ENCODE measurements around the gene C19orf44. TPM values are rescaled to one million over a fixed set of nuclear protein-coding genes. Genes with fewer than 3 reads are reported as not detected.
A peak's percentile ranks its signal among the peaks of the same experiment; 100 is the strongest.
"Not testable (repeated sequence)": the region's sequence is repeated elsewhere in the genome, so short reads cannot be mapped to it uniquely, and the experiment has no call there.

C19orf44 gene
- total RNA-seq, 1 donor from 2014 or later = 3.6 TPM

DNA sequence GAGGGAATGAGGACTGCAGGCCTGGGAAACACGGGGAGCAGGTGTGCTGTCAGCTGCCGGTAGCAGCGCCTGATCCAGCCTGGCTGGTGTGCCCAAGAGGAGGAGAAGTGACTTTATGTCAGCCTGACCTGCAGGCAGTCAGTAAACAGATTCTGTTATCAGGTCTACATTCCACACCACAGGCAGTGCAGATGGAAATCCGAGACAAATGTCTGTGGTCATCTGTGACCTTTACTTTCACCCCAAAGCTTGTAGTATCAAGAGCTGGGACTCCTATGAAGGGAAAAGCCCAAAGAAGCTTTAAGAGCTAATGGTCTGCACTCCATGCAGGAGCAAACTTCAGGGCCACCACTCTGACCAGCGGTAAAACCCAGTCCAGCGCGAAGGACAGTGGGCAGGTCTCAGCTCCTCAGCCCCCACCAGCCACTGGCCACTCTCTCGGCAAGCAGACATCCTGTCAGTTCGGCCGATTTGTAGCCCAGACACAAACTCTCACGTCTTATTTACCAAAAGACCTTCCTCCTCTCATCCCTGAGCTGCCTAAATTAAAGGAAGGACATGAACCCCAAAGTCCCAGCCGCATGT is 32.1 kb upstream of the C19orf44 start:
- ATAC-seq (ENCODE audit: poor library complexity) (peak; percentile 4), DNase-seq (no peak)
- intact Hi-C loops (cut with DNase I) = no loop called here

DNA sequence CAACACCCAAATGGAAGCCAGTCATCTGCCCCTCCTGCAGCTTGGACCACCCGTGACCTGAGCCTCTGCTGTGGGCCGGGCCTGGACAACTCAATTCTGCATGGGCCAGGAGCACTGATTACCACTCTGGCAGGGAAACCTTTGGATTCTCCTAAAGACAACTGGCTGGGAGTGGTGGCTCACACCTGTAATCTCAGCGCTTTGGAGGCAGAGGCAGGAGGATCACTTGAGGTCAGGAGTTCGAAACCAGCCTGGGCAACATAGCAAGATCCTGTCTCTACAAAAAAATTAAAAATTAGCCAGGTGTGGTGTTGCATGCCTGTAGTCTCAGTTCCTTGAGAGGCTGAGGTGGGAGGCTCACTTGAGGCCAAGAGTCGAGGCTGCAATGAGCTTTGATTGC is 31.0 kb upstream of the C19orf44 start:
- no peak for DNase-seq
- ATAC-seq (ENCODE audit: poor library complexity) = no peak
- intact Hi-C loops (cut with DNase I) = no loop called here

DNA sequence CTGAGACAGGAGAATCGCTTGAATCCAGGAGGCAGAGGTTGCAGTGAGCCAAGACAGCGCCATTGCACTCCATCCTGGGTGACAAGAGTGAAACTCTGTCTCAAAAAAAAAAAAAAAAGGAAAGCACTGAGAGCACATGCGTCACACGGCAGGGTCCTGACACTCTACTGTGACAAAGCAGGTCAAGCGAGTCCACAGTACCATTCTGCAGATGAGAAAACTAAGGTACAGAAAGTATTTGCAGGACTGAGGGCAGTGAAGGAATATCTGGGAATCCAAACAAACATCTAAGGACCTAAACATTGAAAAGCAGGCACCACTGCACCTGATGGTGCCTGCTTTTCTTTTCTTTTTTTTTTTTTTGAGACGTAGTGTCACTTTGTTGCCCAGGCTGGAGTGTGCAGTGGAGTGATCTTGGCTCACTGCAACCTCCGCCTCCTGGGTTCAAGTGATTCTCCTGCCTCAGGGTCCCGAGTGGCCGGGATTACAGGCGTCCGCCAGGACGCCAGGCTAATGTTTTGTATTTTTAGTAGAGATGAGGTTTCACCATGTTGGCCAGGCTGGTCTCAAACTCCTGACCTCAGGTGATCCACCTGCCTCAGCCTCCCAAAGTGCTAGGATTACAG is 29.3 kb upstream of the C19orf44 start:
- intact Hi-C loops (cut with DNase I); ATAC-seq (ENCODE audit: poor library complexity); DNase-seq: not testable (repeated sequence)

DNA sequence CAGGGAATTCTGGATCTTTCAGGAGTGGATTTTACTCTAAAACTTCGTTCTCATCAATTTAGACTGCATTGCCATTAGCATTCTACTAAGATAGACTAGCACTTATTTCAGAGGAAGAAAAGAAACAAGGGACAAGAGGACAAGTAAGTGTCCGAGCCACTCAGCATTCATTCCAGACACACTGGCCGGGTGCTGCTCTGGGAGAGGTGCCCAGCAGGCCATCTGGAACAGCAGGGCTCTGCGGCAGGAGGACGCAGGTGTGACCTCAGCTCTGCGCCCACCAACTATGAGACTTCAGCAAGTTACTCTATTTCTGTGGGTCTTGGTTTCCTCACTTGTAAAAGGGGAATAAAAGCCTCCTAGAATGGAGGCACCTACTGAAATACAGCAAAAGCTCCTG is 28.6 kb upstream of the C19orf44 start:
- ATAC-seq (ENCODE audit: poor library complexity) (peak; percentile 32), DNase-seq (peak; percentile 67)
- intact Hi-C loops (cut with DNase I) = no loop called here

DNA sequence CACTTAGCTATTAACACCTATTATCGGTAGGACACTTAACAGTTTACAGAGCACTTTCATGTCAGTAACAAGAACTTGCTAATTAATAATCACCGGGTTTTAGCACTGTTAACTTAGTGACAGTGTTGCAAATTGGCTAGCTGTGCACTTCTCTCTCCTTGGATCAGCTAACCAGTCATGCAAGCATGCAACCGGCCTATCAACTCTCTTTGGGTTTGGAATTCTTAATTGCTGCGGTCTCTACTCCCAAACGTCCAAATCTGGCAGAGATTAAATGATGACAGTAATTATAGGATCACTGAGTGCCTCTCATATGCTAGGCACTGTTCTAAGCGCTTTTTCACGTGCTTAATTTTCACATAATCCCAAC is 25.7 kb upstream of the C19orf44 start:
- DNase-seq (no peak), ATAC-seq (ENCODE audit: poor library complexity) (no peak)
- intact Hi-C loops (cut with DNase I) = no loop called here

DNA sequence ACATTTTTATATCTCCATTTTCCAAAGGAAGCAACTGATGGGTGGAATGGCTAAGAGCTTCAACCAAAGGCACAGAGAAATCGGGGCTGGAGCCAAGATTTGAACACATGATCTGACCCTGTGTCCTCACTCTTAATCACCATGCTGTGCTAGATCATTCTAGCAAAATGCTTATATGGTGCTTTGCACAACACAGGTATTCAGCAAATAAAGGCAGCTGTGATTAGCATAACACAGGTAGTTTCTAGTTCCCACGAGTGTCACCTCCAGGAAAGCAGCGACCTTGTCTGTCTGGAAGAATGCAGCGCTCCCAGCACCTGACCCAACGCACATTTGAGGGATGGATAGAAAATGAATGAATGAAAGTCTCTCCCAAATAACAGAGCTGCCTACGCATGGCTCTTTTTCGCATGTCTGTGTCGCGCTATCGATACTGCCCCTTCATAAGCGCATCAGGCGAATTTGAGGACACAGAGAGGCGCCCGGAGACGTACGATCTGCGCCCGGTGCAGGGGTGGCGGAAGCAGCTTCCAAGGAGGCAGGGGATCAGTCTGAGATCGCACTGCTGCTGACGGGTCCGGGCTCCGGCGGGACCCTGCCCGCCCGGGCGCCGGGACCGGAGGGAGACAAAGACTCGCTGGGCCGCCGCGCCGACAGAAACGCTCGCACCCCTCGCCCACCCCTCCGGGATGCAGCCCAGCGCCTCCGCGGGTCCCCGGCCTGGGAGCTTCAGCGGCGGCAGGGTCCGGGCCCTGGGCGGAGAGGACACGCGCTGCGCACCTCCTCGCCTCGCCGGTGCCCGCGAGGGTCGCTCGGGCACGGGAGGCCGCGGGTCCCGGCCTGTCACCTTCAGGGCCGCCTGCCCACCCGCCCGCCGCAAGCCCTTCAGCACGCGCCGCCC is 25.0 kb upstream of the C19orf44 start:
- intact Hi-C loops (cut with DNase I) = no loop called here
- DNase-seq (peak; percentile 47), ATAC-seq (ENCODE audit: poor library complexity) (no peak)

GRCh38 chr19:16472559-16472899 is 23.7 kb upstream of the C19orf44 start:
- ATAC-seq (ENCODE audit: poor library complexity); intact Hi-C loops (cut with DNase I); DNase-seq: not testable (repeated sequence)

DNA sequence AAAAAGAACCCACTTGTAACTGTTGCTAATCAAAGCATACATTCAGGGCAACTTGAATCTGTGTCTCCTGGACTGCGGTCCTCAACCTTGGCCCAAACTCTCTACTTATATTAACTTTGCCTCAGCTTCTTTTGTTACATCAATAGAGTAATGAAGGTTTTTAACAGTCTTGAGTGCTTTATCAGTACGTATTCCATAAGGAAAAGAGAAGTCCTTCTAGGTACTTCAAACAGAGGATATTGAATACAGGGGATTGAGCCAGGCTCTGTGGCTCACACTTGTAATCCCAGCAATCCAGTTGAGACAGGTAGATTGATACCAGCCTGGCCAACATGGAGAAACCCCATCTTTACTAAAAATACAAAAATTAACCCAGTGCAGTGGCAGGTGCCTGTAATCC is 23.2 kb upstream of the C19orf44 start:
- intact Hi-C loops (cut with DNase I) = no loop called here
- ATAC-seq (ENCODE audit: poor library complexity) (no peak), DNase-seq (no peak)

- DNase-seq (no peak), ATAC-seq (ENCODE audit: poor library complexity) (no peak)
- intact Hi-C loops (cut with DNase I) = no loop called here
Observed at GRCh38 chr19:16473875-16474392, 22.3 kb upstream of the C19orf44 start.

DNA sequence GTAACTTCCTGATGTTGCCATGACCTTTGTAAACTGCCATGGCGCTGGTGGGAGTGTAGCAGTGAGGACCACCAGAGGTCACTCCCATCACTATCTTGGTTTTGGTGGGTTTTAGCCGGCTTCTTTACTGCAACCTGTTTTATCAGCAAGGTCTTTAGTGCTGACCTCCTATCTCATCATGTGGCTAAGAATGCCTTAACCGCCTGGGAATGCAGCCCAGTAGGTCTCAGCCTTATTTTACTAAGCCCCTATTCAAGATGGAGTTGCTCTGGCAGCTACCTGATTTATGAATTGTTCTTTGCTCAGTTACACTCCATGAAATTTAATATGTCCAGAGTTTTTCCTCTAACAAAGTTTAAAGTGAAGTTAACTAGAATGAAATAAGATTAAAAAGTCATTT is 19.8 kb upstream of the C19orf44 start:
- ATAC-seq (ENCODE audit: poor library complexity) (no peak), DNase-seq (no peak)
- intact Hi-C loops (cut with DNase I) = no loop called here

GRCh38 chr19:16477311-16477710 is 18.9 kb upstream of the C19orf44 start:
- intact Hi-C loops (cut with DNase I) = no loop called here
- ATAC-seq (ENCODE audit: poor library complexity) (no peak), DNase-seq (no peak)

GRCh38 chr19:16482745-16483144 is 13.4 kb upstream of the C19orf44 start:
- DNase-seq = no peak
- intact Hi-C loops (cut with DNase I) = no loop called here
- ATAC-seq (ENCODE audit: poor library complexity) = no peak

DNA sequence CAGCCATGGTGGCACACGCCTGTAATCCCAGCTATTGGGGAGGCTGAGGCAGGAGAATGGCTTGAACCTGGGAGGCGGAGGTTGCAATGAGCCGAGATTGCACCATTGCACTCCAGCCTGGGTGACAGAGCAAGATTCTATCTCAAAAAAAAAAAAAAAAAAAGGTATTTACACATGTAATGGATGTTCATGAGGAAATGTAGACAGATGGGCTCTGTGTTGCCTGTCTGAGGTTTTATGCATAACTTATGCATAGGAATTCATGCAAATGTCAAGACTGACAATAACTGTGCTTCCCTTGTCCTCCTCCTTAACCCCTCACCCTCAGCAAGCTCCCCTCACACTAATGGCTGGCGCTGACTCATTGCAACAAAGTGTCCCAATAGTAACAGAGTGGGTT is 9.7 kb upstream of the C19orf44 start:
- DNase-seq; ATAC-seq (ENCODE audit: poor library complexity); intact Hi-C loops (cut with DNase I): not testable (repeated sequence)

- DNase-seq (peak; percentile 60), ATAC-seq (ENCODE audit: poor library complexity) (peak; percentile 2)
- intact Hi-C loops (cut with DNase I) = no loop called here
Observed at GRCh38 chr19:16496613-16496983, 404 bp downstream of the C19orf44 start.

- intact Hi-C loops (cut with DNase I) = no loop called here
- ATAC-seq (ENCODE audit: poor library complexity) = no peak
- no peak for DNase-seq
Observed at GRCh38 chr19:16497042-16497441, 848 bp downstream of the C19orf44 start.

- DNase-seq = no peak
- intact Hi-C loops (cut with DNase I) = no loop called here
- ATAC-seq (ENCODE audit: poor library complexity) = no peak
Observed at GRCh38 chr19:16497837-16498236, 1.6 kb downstream of the C19orf44 start.

GRCh38 chr19:16504271-16504670 is 8.1 kb downstream of the C19orf44 start:
- ATAC-seq (ENCODE audit: poor library complexity) (no peak), DNase-seq (no peak)
- intact Hi-C loops (cut with DNase I) = no loop called here

GRCh38 chr19:16506161-16506560 is 10.0 kb downstream of the C19orf44 start:
- intact Hi-C loops (cut with DNase I); ATAC-seq (ENCODE audit: poor library complexity); DNase-seq: not testable (repeated sequence)

DNA sequence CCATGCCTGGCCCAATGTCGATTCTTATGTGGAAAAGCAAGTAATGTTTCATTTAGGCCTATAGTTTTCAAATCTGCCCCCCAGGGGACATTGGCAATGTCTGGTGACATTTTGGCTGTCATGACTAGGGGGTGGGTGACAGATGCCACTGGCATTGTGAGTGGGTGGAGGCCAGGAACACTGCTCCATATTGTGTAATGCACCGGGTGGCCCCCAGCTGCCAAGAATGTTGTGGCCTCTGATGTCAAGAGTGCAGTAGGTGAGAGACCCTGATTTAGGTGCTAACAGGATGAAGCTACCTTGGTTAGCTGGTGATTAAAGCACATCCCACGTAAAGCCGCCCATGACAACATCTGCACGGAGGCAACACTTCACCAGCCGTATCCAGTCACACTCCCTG is 10.8 kb downstream of the C19orf44 start:
- intact Hi-C loops (cut with DNase I) = no loop called here
- no peak for ATAC-seq (ENCODE audit: poor library complexity)
- DNase-seq = no peak

DNA sequence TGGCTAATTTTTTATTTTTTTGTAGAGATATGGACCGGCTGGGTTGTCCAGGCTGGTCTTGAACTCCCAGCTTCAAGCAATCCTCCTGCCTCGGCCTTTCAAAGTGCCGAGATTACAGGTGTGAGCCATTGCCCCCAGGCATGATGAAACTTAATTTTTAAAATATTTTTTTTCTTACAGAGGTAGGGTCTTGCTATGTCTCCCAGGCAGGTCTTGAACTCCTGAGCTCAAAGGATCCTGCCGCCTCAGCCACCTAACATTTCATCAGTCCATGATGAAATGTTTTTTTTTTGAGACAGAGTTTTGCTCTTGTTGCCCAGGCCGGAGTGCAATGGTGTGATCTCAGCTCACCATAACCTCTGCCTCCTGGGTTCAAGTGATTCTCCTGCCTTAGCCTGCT is 12.4 kb downstream of the C19orf44 start:
- DNase-seq (no peak), ATAC-seq (ENCODE audit: poor library complexity) (no peak)
- intact Hi-C loops (cut with DNase I) = no loop called here

Measured in Right ventricle myocardium superior (tissue), 1 donor.